Adipocyte (in vitro differentiated cells): ENCODE data around the gene MBNL3.

ENCODE experiments used
- DNase-seq: peaks from one replicate; pipeline ENCODE4 v3.0.0-alpha.2; 2015; ENCODE audit warnings: low read depth
- H3K27me3 ChIP-seq: replicated peaks from 2 replicates; pipeline ENCODE4 v1.7.0; 2013; ENCODE audit warnings: mild to moderate bottlenecking, low read length, moderate library complexity; ENCODE audit not compliant: control insufficient read depth, insufficient read depth
- H3K36me3 ChIP-seq: 2 replicates; pipeline ENCODE4 v1.7.0; 2013; ENCODE audit warnings: low read length, mild to moderate bottlenecking, moderate library complexity; ENCODE audit not compliant: control insufficient read depth, insufficient read depth, severe bottlenecking
- H3K4me1 ChIP-seq: 2 replicates; pipeline ENCODE4 v1.7.0; 2013; ENCODE audit warnings: mild to moderate bottlenecking, low read length, moderate library complexity; ENCODE audit not compliant: control insufficient read depth, insufficient read depth
- H3K4me3 ChIP-seq: 2 replicates; pipeline ENCODE4 v1.7.0; 2013; ENCODE audit warnings: mild to moderate bottlenecking, low read length, moderate library complexity
- H3K9ac ChIP-seq: 2 replicates; pipeline ENCODE4 v1.7.0; 2013; ENCODE audit warnings: mild to moderate bottlenecking, low read length, moderate library complexity
- H3K9me3 ChIP-seq: 2 replicates; pipeline ENCODE4 v1.7.0; 2013; ENCODE audit warnings: mild to moderate bottlenecking, low read length, moderate library complexity; ENCODE audit not compliant: control insufficient read depth

MBNL3 gene

GRCh38 chrX:132444936-132445335 is 43.9 kb downstream of the MBNL3 start:
- Histone ChIP-seq H3K4me1 (peaks cover 22% of the 10 kb centered on the region), H3K9me3 (peaks cover 17% of the 10 kb centered on the region), H3K27me3 (no peaks in the 10 kb centered on the region), H3K4me3 (no peak overlapping the region), H3K9ac (no peak overlapping the region), H3K36me3 (no peaks in the 10 kb centered on the region)
- no peak for DNase-seq

GRCh38 chrX:132443196-132444135 is 45.4 kb downstream of the MBNL3 start:
- Histone ChIP-seq H3K4me3 (peak overlapping the region; percentile 26), H3K36me3 (no peaks in the 10 kb centered on the region), H3K9me3 (peaks cover 12% of the 10 kb centered on the region), H3K4me1 (peaks cover 22% of the 10 kb centered on the region), H3K27me3 (no peaks in the 10 kb centered on the region), H3K9ac (peak overlapping the region; percentile 18)
- DNase-seq, result peak; percentile 47

- Histone ChIP-seq H3K4me3 (no peak overlapping the region), H3K9ac (no peak overlapping the region), H3K27me3 (no peaks in the 10 kb centered on the region), H3K36me3 (no peaks in the 10 kb centered on the region), H3K9me3 (peaks cover 9% of the 10 kb centered on the region), H3K4me1 (peaks cover 22% of the 10 kb centered on the region)
- DNase-seq, result no peak
These were observed 46.1 kb downstream of the MBNL3 start for GRCh38 chrX:132442691-132443090.

GRCh38 chrX:132435222-132435621 is 53.6 kb downstream of the MBNL3 start:
- no peak overlapping the region for H3K4me3 ChIP-seq
- H3K9ac ChIP-seq, result no peak overlapping the region
- no peaks in the 10 kb centered on the region for H3K27me3 ChIP-seq
- H3K36me3 ChIP-seq, result no peaks in the 10 kb centered on the region
- no peaks in the 10 kb centered on the region for H3K9me3 ChIP-seq
- peaks cover 5% of the 10 kb centered on the region for H3K4me1 ChIP-seq
- DNase-seq, result peak; percentile 18

GRCh38 chrX:132433551-132433950 is 55.3 kb downstream of the MBNL3 start:
- no peak overlapping the region for H3K4me3 ChIP-seq
- H3K36me3 ChIP-seq, result no peaks in the 10 kb centered on the region
- no peaks in the 10 kb centered on the region for H3K27me3 ChIP-seq
- no peak overlapping the region for H3K9ac ChIP-seq
- H3K4me1 ChIP-seq, result peaks cover 5% of the 10 kb centered on the region
- no peaks in the 10 kb centered on the region for H3K9me3 ChIP-seq
- no peak for DNase-seq

GRCh38 chrX:132433001-132433400 is 55.8 kb downstream of the MBNL3 start:
- Histone ChIP-seq H3K36me3 (no peaks in the 10 kb centered on the region), H3K9ac (no peak overlapping the region), H3K9me3 (no peaks in the 10 kb centered on the region), H3K4me3 (no peak overlapping the region), H3K27me3 (no peaks in the 10 kb centered on the region), H3K4me1 (peaks cover 5% of the 10 kb centered on the region)
- no peak for DNase-seq

- H3K27me3 ChIP-seq, result no peaks in the 10 kb centered on the region
These were observed 59.9 kb downstream of the MBNL3 start for GRCh38 chrX:132428896-132429295.

GRCh38 chrX:132426695-132427281 is 62.0 kb downstream of the MBNL3 start:
- Histone ChIP-seq H3K4me1 (peaks cover 8% of the 10 kb centered on the region), H3K9ac (no peak overlapping the region), H3K27me3 (peaks cover 6% of the 10 kb centered on the region), H3K4me3 (no peak overlapping the region), H3K9me3 (no peaks in the 10 kb centered on the region), H3K36me3 (no peaks in the 10 kb centered on the region)
- DNase-seq, result peak; percentile 71

More at GRCh38 chrX:132428896-132429295, 59.9 kb downstream of the MBNL3 start:
- H3K4me1 ChIP-seq, result peaks cover 8% of the 10 kb centered on the region
- H3K9ac ChIP-seq, result no peak overlapping the region
- H3K4me3 ChIP-seq, result no peak overlapping the region
- DNase-seq, result no peak
- H3K36me3 ChIP-seq, result no peaks in the 10 kb centered on the region
- no peaks in the 10 kb centered on the region for H3K9me3 ChIP-seq

GRCh38 chrX:132425744-132426318 is 63.0 kb downstream of the MBNL3 start:
- Histone ChIP-seq H3K36me3 (no peaks in the 10 kb centered on the region), H3K9ac (no peak overlapping the region), H3K4me1 (peaks cover 8% of the 10 kb centered on the region), H3K27me3 (peaks cover 6% of the 10 kb centered on the region), H3K9me3 (no peaks in the 10 kb centered on the region), H3K4me3 (no peak overlapping the region)
- no peak for DNase-seq

- peaks cover 8% of the 10 kb centered on the region for H3K4me1 ChIP-seq
These were observed 65.5 kb downstream of the MBNL3 start for GRCh38 chrX:132423323-132423722.

GRCh38 chrX:132415012-132415411 is 73.8 kb downstream of the MBNL3 start:
- Histone ChIP-seq H3K36me3 (no peaks in the 10 kb centered on the region), H3K4me3 (no peak overlapping the region), H3K9ac (no peak overlapping the region), H3K9me3 (no peaks in the 10 kb centered on the region), H3K27me3 (peaks cover 8% of the 10 kb centered on the region), H3K4me1 (no peaks in the 10 kb centered on the region)
- no peak for DNase-seq

More at GRCh38 chrX:132423323-132423722, 65.5 kb downstream of the MBNL3 start:
- Histone ChIP-seq H3K9ac (no peak overlapping the region), H3K4me3 (no peak overlapping the region), H3K27me3 (peaks cover 6% of the 10 kb centered on the region), H3K36me3 (no peaks in the 10 kb centered on the region), H3K9me3 (no peaks in the 10 kb centered on the region)
- DNase-seq, result no peak
